NCI-H187 treated with DMSO at 0.1 percent for 48 hours (cell line): ENCODE measurements around the gene CAPN9.

ENCODE experiments used
- DNase-seq: peaks from one replicate; lab custom pipeline; 2025; lab: John Stamatoyannopoulos, UW

CAPN9 gene

DNA sequence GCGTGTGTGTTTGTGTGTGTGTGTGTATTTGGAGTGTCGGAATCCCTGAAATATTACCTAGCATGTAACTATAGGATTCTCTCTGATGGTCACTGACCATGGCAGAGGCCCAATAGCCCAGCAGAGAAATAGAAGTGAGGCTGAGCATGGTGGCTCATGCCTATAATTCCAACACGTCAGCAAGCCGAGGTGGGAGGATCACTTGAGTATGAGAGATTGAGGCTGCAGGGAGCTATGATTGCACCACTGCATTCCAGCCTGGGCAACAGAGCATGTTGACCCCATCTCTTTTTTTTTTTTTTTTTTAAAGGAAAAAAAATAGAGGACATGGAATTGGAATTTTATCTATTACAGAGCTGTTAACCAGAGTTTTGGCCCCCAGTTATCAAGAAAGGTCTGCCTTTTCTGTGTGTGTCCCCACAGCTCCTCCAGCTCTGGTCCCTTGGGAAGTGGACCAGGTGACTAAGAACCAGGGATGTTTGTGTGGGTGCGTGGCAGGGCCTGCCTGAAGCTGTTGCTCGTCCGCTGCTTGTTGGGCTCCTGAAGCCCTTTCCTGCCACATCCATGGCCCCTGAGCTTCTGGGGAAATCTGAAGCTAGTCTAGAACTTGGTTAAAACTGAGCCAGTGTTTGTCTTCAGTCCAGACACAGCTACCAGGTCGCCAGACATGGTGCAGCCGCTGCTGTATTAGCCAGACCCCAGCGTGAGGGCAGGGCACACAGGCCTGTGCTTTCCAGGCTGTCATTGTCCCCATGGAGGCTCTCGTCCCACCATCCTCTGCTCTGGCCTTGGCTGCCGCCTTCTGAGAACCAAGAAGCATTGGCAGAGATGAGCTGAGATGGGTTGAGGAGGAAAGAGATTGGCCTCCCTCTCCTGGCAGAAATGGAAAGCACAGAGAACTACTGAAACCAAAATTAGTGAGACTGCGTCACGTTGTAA, 25.5 kb downstream of the CAPN9 start:
- peak; percentile 12 for DNase-seq

DNA sequence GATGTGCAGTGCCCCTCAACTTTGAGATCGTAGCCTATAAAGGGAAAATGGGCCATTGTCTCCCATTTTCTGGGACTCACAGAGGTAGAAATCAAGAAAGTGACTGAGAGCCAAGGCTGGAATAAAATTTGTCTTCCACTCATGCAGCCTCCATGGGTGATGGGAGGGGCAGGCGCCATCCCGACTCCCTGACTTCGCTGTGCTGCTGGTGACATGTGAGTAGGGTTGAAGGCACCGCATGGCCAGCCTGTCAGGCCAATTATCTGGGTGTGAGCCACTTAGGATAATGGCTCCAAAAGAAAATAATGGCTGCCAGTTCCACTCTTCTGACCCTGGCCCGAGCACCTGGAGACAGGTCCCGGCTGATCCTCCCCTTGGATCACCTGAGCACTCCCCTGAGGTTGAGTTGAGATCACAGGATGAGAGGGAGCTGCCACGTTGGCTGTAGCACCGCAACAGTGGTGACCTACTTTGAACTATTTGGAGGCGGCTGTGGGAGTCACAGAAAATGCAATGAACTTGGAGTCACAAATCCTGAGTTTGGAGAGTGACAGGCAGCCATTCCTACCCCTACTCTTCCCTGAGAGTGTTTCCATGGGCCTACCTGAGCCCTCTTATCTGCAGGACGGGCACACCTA, 26.3 kb downstream of the CAPN9 start:
- no peak for DNase-seq

DNA sequence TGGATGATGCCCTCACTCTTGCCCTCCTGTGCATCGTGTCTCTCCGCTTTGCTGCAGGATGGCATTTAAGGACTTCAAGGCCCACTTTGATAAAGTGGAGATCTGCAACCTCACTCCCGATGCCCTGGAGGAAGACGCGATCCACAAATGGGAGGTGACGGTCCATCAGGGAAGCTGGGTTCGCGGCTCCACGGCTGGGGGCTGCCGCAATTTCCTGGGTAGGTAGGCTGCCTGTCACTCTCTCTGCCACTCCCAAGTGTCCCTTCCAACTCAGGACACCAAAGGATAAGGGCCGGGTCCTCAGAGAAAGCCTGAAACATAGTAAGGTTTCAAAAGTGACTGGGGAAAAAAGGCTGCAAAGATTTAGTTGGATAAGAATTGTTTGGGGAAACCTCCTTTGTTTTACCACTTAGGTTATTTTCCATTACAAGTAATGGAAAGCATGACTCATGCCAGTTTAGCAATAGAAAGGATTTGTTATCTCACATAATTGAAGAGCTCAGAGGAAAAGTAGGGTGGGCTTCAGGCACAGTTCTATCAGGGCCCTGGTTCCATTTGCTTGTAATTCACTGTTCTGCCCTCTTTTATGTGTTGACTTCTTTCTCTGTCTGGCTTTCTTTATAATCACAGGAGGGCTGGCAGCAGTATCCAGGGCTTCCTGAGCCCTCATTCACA, 31.9 kb downstream of the CAPN9 start:
- DNase-seq = no peak

DNA sequence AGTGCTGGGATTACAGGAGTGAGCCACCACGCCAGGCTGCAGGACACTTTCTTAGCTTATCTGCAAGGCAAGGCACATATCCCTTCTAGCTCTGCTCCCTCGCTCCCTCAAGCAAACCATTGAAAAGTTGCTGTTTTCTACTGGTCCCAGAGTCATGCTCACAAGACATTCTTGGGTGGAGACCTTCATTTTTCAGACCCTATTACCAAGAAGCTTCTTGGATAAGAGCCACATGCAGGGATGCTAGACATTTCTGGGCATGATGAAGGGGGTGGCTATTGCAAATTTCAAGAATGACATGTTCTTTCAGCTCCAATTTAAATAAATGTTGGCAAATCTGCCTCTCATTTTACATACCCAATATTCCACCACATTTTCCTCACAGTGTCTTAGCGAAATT, 33.9 kb downstream of the CAPN9 start:
- no peak for DNase-seq

- no peak for DNase-seq
These were observed 34.4 kb downstream of the CAPN9 start for GRCh38 chr1:230781594-230781993.

GRCh38 chr1:230784163-230784562, 37.0 kb downstream of the CAPN9 start:
- DNase-seq = no peak

- no peak for DNase-seq
These were observed 38.6 kb downstream of the CAPN9 start for GRCh38 chr1:230785636-230786384.

DNA sequence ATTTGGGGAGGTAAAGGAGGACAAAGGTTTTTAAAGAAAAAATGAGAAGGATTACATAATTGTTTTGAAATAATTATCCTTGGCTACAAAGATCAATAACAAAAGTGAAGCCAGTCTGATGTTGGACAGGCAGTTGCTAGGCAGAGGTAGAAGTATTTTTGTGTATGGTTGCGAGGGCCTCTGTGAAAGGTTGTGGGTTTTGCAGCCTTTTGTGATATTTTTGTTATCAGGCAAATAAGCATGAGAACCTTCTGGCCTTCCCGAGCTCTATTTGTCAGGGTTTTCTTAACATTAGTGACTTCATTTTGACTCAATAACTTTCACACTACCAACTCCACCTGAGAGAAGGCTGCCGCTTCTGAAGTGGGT, 39.2 kb downstream of the CAPN9 start:
- DNase-seq = no peak

DNA sequence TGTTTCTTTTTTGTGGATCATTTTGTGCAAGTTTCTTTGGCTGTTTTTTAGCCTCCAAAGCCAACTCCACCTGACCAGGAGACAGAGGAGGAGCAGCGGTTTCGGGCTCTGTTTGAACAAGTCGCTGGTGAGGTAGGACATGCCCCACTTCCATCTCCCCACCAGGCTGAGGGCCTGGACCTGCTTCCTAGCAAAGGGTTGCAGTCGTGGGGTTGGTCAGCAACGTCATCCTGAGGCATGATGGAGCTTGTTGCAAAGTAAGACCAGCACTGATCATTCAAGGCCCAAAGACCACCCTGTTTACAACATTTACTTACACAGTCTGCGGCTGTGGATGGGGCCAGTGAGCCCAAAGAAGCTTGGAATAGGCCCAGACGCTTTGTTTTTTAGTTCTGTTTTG, 40.3 kb downstream of the CAPN9 start:
- no peak for DNase-seq

GRCh38 chr1:230788561-230789275, 41.5 kb downstream of the CAPN9 start:
- no peak for DNase-seq

- no peak for DNase-seq
These were observed 42.8 kb downstream of the CAPN9 start for GRCh38 chr1:230790026-230790425.

- DNase-seq = no peak
These were observed 44.9 kb downstream of the CAPN9 start for GRCh38 chr1:230791986-230792564.

DNA sequence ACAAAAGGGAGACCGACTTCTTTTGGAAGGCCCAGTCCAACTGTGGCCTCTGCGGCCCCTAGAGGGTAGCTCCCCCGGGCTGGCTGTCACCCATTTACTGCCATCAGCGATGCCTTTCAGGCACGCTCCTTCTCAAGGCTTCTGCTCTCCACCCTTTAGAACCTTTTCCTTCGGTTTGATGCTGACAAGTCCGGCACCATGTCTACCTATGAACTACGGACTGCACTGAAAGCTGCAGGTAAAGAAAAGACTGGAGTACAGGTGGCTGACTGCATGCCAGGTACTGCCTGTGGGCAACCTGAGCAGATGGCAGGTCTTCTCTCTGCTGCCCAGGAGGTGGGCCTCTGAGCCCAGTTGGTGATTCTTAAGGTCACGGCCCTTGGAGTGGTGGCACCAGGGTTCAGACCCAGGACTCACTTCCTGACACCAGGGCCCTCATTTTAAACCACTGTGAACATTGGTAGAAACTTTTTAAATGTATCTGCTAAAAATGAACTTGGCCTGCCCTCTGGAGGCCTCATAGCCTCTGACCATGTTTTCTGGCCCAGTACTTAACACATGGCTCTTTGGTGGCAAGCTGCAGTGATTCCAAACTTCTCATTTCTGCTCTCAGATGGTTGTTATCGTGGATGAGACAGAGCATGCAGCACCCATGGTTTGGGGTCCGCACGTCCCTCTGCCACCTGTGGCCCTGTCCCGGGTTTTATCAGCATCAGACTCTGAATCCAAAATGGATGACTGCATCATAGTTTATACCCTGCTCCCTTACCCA, 45.7 kb downstream of the CAPN9 start:
- no peak for DNase-seq

DNA sequence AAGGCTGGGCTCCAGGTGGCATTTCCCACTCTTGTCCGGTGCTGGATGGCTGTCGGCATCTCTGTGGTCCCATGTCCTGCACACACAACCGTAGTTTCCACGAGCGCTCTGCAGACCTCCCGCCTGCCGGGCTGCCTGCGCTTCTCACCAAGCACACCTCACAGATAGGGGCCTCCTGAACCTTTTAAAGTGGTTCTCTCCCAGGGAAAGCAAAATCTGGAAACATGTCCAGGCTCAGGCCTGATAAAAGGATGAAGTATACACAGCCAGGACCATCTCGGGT, 46.2 kb downstream of the CAPN9 start:
- no peak for DNase-seq

- no peak for DNase-seq
These were observed 47.2 kb downstream of the CAPN9 start for GRCh38 chr1:230794431-230794830.

DNA sequence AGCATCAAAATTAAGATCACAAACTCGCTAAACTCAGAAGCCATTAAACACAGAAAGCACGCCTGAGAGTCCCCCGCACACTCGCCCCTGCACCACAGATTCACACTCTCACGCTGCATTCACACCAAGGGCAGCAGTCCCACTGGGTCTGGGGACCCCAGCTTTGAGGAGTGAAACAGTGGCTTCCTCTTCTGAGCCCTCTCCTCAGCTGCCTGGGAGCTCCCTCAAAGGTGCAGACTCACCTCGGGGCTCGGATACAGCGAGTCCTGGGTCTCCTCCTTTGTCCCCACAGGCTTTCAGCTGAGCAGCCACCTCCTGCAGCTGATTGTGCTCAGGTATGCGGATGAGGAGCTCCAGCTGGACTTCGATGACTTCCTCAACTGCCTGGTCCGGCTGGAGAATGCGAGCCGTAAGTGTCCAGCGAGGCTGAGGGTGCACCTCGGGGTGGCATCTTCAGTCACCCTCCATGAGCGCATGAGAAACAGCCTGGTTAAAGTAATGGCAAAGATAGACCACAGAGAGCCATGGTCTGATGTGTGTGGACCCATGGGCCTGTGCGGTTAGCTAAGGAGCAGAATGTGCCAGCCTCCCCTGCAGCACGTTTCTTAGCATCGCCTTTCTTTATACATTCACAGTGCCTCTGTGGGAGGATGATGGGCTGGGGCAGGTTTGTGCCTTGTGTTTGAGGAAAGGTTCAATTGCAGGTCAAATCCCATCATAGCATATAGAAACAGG, 47.9 kb downstream of the CAPN9 start:
- no peak for DNase-seq

DNA sequence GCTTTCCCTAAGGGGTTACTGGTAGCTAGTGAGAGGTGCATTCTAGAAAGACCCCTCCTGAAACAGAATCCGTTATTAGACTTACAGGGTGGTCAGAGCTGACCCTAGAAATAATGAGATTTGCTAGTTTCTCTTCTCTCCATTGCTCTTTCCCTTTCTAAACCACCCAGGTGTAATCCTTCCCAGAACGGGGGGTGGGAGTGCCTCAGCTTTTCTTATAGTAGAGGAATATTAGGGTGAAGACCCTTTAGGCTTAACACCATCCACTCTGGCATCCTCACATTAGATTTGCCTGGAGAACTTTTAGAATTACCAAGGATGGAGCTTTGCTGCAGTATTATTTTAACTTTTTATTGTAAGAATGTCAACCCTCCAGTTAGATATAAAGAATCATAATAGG, 49.4 kb downstream of the CAPN9 start:
- no peak for DNase-seq

DNA sequence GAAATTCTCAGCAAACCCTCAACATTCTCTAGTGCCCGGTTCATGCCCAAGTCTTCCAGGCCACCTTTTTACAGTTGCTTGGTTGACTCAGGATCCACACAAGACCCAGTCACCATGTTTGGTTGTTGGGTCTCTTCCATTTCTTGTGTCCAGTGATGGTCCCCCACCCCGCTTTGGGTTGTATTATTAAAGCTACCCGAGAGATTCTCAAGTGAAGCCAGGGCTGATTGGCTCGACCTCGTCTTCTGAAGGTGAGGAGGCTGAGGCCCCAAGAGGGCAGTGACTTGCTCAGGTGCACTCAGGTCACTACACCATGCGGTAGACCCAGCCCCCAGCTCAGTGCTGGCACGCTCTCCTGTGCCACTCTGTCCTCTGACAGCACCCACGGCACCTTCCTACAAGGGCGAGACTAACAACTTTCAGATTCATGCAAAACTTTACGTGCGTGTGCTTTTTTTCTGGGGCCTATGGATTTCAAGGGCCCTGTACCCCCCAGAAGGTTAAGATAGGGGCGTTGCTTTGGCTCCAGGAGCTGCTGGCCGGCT, 50.3 kb downstream of the CAPN9 start:
- DNase-seq = no peak

DNA sequence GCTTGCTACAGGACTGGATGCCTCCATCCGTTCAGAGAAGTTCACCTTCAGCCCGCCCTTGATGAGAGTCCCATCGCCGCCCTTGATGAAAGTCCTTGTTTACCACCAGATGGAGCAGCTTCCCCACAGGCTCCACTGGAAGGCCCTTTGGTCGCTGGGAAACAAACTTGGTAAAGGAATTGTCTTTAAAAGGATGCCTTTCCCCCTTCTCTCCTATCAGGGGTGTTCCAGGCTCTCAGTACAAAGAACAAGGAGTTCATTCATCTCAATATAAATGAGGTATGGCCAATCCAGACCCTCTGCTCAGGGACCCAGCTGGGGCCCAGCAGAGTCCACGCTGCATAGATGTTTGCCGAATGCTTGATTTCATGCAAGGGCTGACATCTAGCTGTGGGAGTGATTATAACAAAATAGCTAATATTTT, 50.8 kb downstream of the CAPN9 start:
- no peak for DNase-seq

GRCh38 chr1:230798491-230798890, 51.3 kb downstream of the CAPN9 start:
- no peak for DNase-seq
